Mucosa of descending colon (tissue), 3 donors: ENCODE results near the gene LYZL2. TPM values are rescaled to one million over a fixed set of nuclear protein-coding genes. Genes with fewer than 3 reads are reported as not detected.
A peak's percentile ranks its signal among the peaks of the same experiment; 100 is the strongest.
"Not testable (repeated sequence)": the region's sequence is repeated elsewhere in the genome, so short reads cannot be mapped to it uniquely, and the experiment has no call there.

Source experiments
- ATAC-seq: fragments of 200-7000 bp; cut with Tn5 transposase; one replicate; pipeline ENCODE4 v1.9.1; 2020; ENCODE audit warnings: mild to moderate bottlenecking, moderate library complexity
- DNase-seq, 3 donors: peaks; one replicate each; pipeline ENCODE4 v3.0.0-alpha.2; 2020
- H3K36me3 ChIP-seq: fragments of 200-600 bp; one replicate; pipeline ENCODE4 v1.8.0; 2021; ENCODE audit warnings: low read depth, mild to moderate bottlenecking
- H3K4me1 ChIP-seq: fragments of 200-600 bp; one replicate; pipeline ENCODE4 v1.8.0; 2021; ENCODE audit warnings: low read depth, mild to moderate bottlenecking
- H3K4me3 ChIP-seq: fragments of 200-600 bp; one replicate; pipeline ENCODE4 v1.8.0; 2021; ENCODE audit warnings: mild to moderate bottlenecking
- H3K9me3 ChIP-seq: fragments of 200-600 bp; one replicate; pipeline ENCODE4 v1.8.0; 2021; ENCODE audit warnings: mild to moderate bottlenecking
- CTCF ChIP-seq: fragments of 200-600 bp; IDR thresholded peaks from one replicate; pipeline ENCODE4 v1.8.0; 2022; ENCODE audit warnings: antibody characterized with exemption, mild to moderate bottlenecking
- intact Hi-C, 2 donors: fragments of 100-400 bp; cut with DNase I in 1 of 2; cut with micrococcal nuclease in 1 of 2; formaldehyde crosslinking; loops; one replicate each; pipeline versions ENCODE4 v1.11.0 to v1.11.1; 2022; cut with DNase I, micrococcal nuclease
- total RNA-seq, 3 donors: library from RNA; stranded (reverse); fragmentation: NEBNext Ultra II Directional in 2 of 3; extraction: Animal tissue kit (Norgen Biotek cat#: 25700) in 2 of 3; gene quantifications; one replicate each; pipeline versions ENCODE4 v1.2.1 to v1.2.4, GENCODE V29; 2021 to 2023
- donor health status: DM: no; HTN: no; CAD: no; lungs with moderate emphysema.
- donor health status: DM: no; HTN: no; CAD: no.
- donor health status: DM: no; HTN: yes; CAD: no.

Gene LYZL2
- total RNA-seq, 3 donors from 2014 or later = not detected

DNA sequence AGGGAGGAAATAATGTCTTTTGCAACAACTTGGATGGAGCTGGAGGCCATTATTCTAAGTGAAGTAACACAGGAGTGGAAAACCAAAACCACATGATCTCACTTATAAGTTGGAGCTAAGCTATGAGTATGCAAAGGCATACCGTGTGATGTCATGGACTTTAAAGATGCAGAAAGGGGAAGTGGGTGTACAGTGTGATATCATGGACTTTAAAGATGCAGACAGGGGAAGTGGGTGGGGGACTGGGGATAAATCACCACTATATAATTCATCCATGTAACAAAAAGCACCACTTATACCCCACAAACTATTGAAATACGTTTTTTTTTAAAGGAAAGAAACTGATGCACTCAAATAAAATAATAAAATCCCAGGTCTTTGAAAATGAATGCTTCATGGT, 29.5 kb downstream of the LYZL2 start:
- no peak for TF ChIP-seq CTCF
- DNase-seq (no peak), ATAC-seq (peak; percentile 33)
- Histone ChIP-seq H3K36me3 (no peaks in the 10 kb centered on the region), H3K4me1 (no peaks in the 10 kb centered on the region), H3K9me3 (no peaks in the 10 kb centered on the region), H3K4me3 (no peak overlapping the region)
- intact Hi-C loops = no loop called here

- no peak for TF ChIP-seq CTCF
- intact Hi-C loops = no loop called here
- Histone ChIP-seq H3K4me3 (no peak overlapping the region), H3K36me3 (no peaks in the 10 kb centered on the region), H3K4me1 (no peaks in the 10 kb centered on the region), H3K9me3 (no peaks in the 10 kb centered on the region)
- DNase-seq = no peak
- no peak for ATAC-seq
Measured at GRCh38 chr10:30598105-30598776, 31.3 kb downstream of the LYZL2 start.

DNA sequence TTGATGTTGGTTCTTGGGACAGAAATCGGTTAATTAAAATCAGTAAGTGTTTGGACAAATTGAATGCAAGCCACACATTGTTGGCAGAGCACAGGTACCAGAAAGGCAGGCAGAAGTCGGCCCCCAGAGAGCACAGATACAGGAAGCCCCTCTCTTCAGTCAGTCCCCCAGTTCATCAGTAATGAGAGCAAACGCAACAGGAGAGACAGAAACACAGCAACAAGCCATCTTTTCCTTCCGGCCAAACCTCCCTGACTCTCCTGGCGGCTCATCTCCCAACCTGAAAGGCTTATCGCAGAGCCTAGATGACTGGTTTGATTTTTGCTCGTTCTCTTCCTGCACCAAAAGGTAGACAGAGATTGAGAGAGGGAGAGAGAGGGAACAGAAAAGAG, 32.1 kb downstream of the LYZL2 start:
- H3K36me3 ChIP-seq, H3K9me3 ChIP-seq, intact Hi-C loops, H3K4me3 ChIP-seq, DNase-seq, ATAC-seq, H3K4me1 ChIP-seq: not testable (repeated sequence)

DNA sequence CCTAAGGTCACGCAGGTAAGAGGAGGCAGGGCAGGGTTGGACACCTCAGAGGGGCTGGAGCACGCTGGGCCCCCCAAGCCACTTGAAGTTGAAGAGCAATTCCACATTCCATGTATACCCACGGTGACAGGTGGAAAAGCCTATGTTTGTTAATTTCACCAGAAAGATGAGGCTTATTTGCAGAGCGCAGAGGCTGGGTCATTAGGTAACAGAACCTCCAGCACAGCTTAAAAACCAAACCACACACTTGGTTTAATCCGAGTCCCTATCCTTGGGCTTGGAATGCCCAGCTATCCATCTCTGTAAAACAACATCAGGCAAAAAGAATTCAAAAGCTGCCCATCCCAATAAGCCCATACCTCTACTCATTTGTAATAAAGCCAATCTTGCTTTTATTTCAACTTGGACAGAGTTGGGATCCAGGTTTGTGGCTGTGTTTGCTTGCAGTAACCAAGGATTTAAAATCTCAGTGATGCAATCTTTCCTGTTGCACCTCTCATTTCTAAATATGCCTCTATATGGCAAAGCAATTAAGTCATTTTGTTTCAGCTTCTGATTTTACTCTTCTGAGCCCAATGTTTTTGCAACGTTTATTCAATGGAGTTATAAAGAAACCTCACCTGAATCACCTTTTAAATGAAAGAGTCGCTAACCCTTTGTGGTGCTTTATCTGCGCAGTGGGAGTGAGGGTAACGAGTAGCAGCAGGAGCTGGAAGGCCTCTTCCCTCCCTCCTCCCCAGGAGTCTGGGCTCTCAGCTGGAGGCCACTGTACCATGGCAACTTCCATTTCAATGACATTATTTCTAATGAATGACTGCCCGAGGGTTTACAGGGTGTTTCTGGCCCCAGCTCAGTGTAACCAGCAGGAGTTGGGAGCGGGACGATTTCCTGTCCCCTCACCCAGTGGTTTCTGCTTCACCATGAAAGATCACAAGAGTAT, 32.8 kb downstream of the LYZL2 start:
- H3K4me3 ChIP-seq, H3K36me3 ChIP-seq, H3K9me3 ChIP-seq, DNase-seq, ATAC-seq, H3K4me1 ChIP-seq, intact Hi-C loops: not testable (repeated sequence)

GRCh38 chr10:30596013-30596412, 33.5 kb downstream of the LYZL2 start:
- no peak for TF ChIP-seq CTCF
- ATAC-seq = no peak
- Histone ChIP-seq H3K36me3 (no peaks in the 10 kb centered on the region), H3K4me3 (no peak overlapping the region), H3K9me3 (no peaks in the 10 kb centered on the region), H3K4me1 (no peaks in the 10 kb centered on the region)
- no peak for DNase-seq
- intact Hi-C loops = no loop called here

DNA sequence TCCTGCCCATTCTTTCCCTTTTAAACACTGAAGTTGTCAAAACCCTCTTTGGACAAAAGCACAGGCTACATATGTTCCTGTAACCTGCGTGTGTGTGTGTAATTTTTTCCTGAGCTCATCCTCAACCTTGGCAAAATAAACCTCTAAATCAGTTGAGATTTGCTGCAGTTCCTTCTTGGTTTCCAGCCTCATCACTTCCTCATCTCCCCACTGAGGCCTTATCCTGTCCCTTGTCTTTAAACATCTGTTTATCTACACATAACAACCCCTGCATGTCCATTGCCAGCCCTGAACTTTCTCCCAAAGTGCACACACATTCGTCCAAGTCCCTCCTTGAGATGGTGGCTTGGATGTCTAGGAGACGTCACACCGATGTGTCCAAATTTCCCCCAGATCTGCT, 35.5 kb downstream of the LYZL2 start:
- Histone ChIP-seq H3K4me1 (no peaks in the 10 kb centered on the region), H3K36me3 (no peaks in the 10 kb centered on the region), H3K9me3 (no peaks in the 10 kb centered on the region), H3K4me3 (no peak overlapping the region)
- no peak for ATAC-seq
- intact Hi-C loops = no loop called here
- TF ChIP-seq CTCF = no peak
- DNase-seq = no peak

GRCh38 chr10:30592770-30593169, 36.8 kb downstream of the LYZL2 start:
- intact Hi-C loops, H3K9me3 ChIP-seq, H3K4me3 ChIP-seq, DNase-seq, H3K36me3 ChIP-seq, ATAC-seq, H3K4me1 ChIP-seq: not testable (repeated sequence)
